Astrocyte (in vitro differentiated cells and primary cell): Measurements from ENCODE around the gene IL12RB1. TPM values are rescaled to one million over a fixed set of nuclear protein-coding genes. Genes with fewer than 3 reads are reported as not detected.

Source experiments
- DNase-seq: peaks from one replicate; pipeline ENCODE4 v3.0.0-alpha.2; 2010; ENCODE audit warnings: low read depth
- FAIRE-seq: peaks from 2 replicates; lab custom pipeline; 2011; peaks lifted over from hg19 to GRCh38; lab: Jason Lieb, UNC
- H2AFZ ChIP-seq: 2 replicates; pipeline ENCODE4 v1.6.0; 2012; ENCODE audit warnings: low read depth, low read length, inconsistent platforms
- H3K27ac ChIP-seq: 2 replicates; pipeline ENCODE4 v1.5.1; 2011; ENCODE audit warnings: low read depth, low read length, inconsistent platforms
- H3K27me3 ChIP-seq: 2 replicates; pipeline ENCODE4 v1.6.0; 2011; ENCODE audit warnings: low read length, inconsistent platforms; ENCODE audit not compliant: insufficient read depth
- H3K36me3 ChIP-seq: 2 replicates; pipeline ENCODE4 v1.5.1; 2011; ENCODE audit warnings: low read length, inconsistent platforms; ENCODE audit not compliant: insufficient read depth
- H3K4me1 ChIP-seq: 2 replicates; pipeline ENCODE4 v1.5.1; 2011; ENCODE audit warnings: low read length, inconsistent platforms; ENCODE audit not compliant: insufficient read depth
- H3K4me2 ChIP-seq: 2 replicates; pipeline ENCODE4 v1.6.0; 2012; ENCODE audit warnings: low read length, inconsistent platforms
- H3K4me3 ChIP-seq: 2 replicates; pipeline ENCODE4 v1.5.1; 2011; ENCODE audit warnings: low read depth, mild to moderate bottlenecking, low read length, inconsistent platforms; ENCODE audit not compliant: insufficient read depth
- H3K79me2 ChIP-seq: 2 replicates; pipeline ENCODE4 v1.6.0; 2012; ENCODE audit warnings: mild to moderate bottlenecking, low read length, inconsistent platforms; ENCODE audit not compliant: insufficient read depth
- H3K9ac ChIP-seq: 2 replicates; pipeline ENCODE4 v1.6.0; 2012; ENCODE audit warnings: mild to moderate bottlenecking, low read length, inconsistent platforms
- H3K9me3 ChIP-seq: 2 replicates; pipeline ENCODE4 v1.5.1; 2012; ENCODE audit warnings: low read depth, mild to moderate bottlenecking, low read length, inconsistent platforms; ENCODE audit not compliant: insufficient read depth
- H4K20me1 ChIP-seq: 2 replicates; pipeline ENCODE4 v1.6.0; 2012; ENCODE audit warnings: low read length, inconsistent platforms; ENCODE audit not compliant: insufficient read depth
- H3K27ac Mint-ChIP-seq: one replicate; pipeline ENCODE4 v1.8.0; 2021; ENCODE audit warnings: mild to moderate bottlenecking, mixed read lengths; ENCODE audit not compliant: unreplicated experiment
- H3K27me3 Mint-ChIP-seq: one replicate; pipeline ENCODE4 v1.8.0; 2021; ENCODE audit warnings: low read depth, mixed read lengths; ENCODE audit not compliant: unreplicated experiment
- H3K36me3 Mint-ChIP-seq: one replicate; pipeline ENCODE4 v1.8.0; 2021; ENCODE audit warnings: low read depth, mixed read lengths; ENCODE audit not compliant: unreplicated experiment
- H3K4me1 Mint-ChIP-seq: one replicate; pipeline ENCODE4 v1.8.0; 2021; ENCODE audit warnings: low read depth, mixed read lengths; ENCODE audit not compliant: unreplicated experiment
- H3K4me3 Mint-ChIP-seq: one replicate; pipeline ENCODE4 v1.8.0; 2021; ENCODE audit warnings: mild to moderate bottlenecking, moderate library complexity, mixed read lengths; ENCODE audit not compliant: unreplicated experiment
- H3K9me3 Mint-ChIP-seq: one replicate; pipeline ENCODE4 v1.8.0; 2021; ENCODE audit warnings: mild to moderate bottlenecking, mixed read lengths; ENCODE audit not compliant: unreplicated experiment
- CTCF ChIP-seq: IDR thresholded peaks from 2 replicates; pipeline ENCODE4 v1.5.1; 2011; ENCODE audit warnings: low read depth, mild to moderate bottlenecking, inconsistent platforms, low read length, moderate library complexity; ENCODE audit not compliant: insufficient read depth
- EZH2 ChIP-seq: IDR thresholded peaks from 2 replicates; pipeline ENCODE4 v1.6.1; 2012; ENCODE audit warnings: mild to moderate bottlenecking, low read length, inconsistent platforms; ENCODE audit not compliant: insufficient read depth
- total RNA-seq: library from RNA; stranded (reverse); gene quantifications from 2 replicates; pipeline ENCODE4 v1.2.1, GENCODE V29; 2021

The IL12RB1 gene
- total RNA-seq, 1 donor from 2014 or later, result 0.07 TPM

GRCh38 chr19:18118420-18119012, 31.8 kb upstream of the IL12RB1 start:
- peaks cover 4% of the 10 kb centered on the region for H3K79me2 ChIP-seq
- no peaks in the 10 kb centered on the region for H3K9me3 ChIP-seq
- peak overlapping the region; percentile 67 for H3K4me3 ChIP-seq
- H3K36me3 ChIP-seq, result no peaks in the 10 kb centered on the region
- no peaks in the 10 kb centered on the region for H3K27me3 ChIP-seq
- Mint-ChIP-seq H3K4me3 (peak overlapping the region; percentile 80), H3K4me1 (peaks cover 2% of the 10 kb centered on the region), H3K9me3 (no peaks in the 10 kb centered on the region), H3K27ac (no peak overlapping the region), H3K36me3 (peaks cover 10% of the 10 kb centered on the region), H3K27me3 (peaks cover 3% of the 10 kb centered on the region)
- H3K9ac ChIP-seq, result peak overlapping the region; percentile 79
- peak overlapping the region; percentile 97 for H3K4me2 ChIP-seq
- DNase-seq (no peak), FAIRE-seq (no peak)
- peaks cover 12% of the 10 kb centered on the region for H3K4me1 ChIP-seq
- no peak overlapping the region for H3K27ac ChIP-seq
- H4K20me1 ChIP-seq, result peaks cover 11% of the 10 kb centered on the region
- TF ChIP-seq EZH2 (no peak), CTCF (no peak)
- peak overlapping the region; percentile 83 for H2AFZ ChIP-seq

- Mint-ChIP-seq H3K27me3 (peaks cover 3% of the 10 kb centered on the region), H3K27ac (no peak overlapping the region), H3K4me3 (peak overlapping the region; percentile 85), H3K36me3 (peaks cover 7% of the 10 kb centered on the region), H3K4me1 (peaks cover 2% of the 10 kb centered on the region), H3K9me3 (no peaks in the 10 kb centered on the region)
- peak overlapping the region; percentile 67 for H3K4me3 ChIP-seq
- peaks cover 12% of the 10 kb centered on the region for H3K4me1 ChIP-seq
- H3K27ac ChIP-seq, result no peak overlapping the region
- H3K27me3 ChIP-seq, result no peaks in the 10 kb centered on the region
- peaks cover 11% of the 10 kb centered on the region for H4K20me1 ChIP-seq
- H3K79me2 ChIP-seq, result peaks cover 4% of the 10 kb centered on the region
- H3K9ac ChIP-seq, result peak overlapping the region; percentile 79
- no peaks in the 10 kb centered on the region for H3K36me3 ChIP-seq
- FAIRE-seq, result no peak
- TF ChIP-seq CTCF, result no peak
- peak; percentile 41 for DNase-seq
- H2AFZ ChIP-seq, result peak overlapping the region; percentile 83
- peak overlapping the region; percentile 97 for H3K4me2 ChIP-seq
- H3K9me3 ChIP-seq, result no peaks in the 10 kb centered on the region
These were observed 31.1 kb upstream of the IL12RB1 start for GRCh38 chr19:18117692-18118378.

- Histone ChIP-seq H3K36me3 (no peaks in the 10 kb centered on the region), H3K9ac (peak overlapping the region; percentile 52), H3K4me3 (peak overlapping the region; percentile 41), H4K20me1 (peaks cover 11% of the 10 kb centered on the region), H3K9me3 (no peaks in the 10 kb centered on the region), H3K4me1 (peaks cover 12% of the 10 kb centered on the region), H3K27ac (no peak overlapping the region), H2AFZ (peak overlapping the region; percentile 61), H3K27me3 (no peaks in the 10 kb centered on the region), H3K79me2 (peaks cover 4% of the 10 kb centered on the region), H3K4me2 (peak overlapping the region; percentile 97)
- no peak overlapping the region for H3K27ac Mint-ChIP-seq
- H3K4me1 Mint-ChIP-seq, result peaks cover 2% of the 10 kb centered on the region
- DNase-seq, result no peak
- TF ChIP-seq EZH2, result no peak
- no peak for TF ChIP-seq CTCF
- H3K27me3 Mint-ChIP-seq, result peaks cover 3% of the 10 kb centered on the region
- FAIRE-seq, result no peak
- no peaks in the 10 kb centered on the region for H3K9me3 Mint-ChIP-seq
- H3K4me3 Mint-ChIP-seq, result peak overlapping the region; percentile 85
- H3K36me3 Mint-ChIP-seq, result peaks cover 7% of the 10 kb centered on the region
These were observed 30.6 kb upstream of the IL12RB1 start for GRCh38 chr19:18117364-18117691.
